HG03378 (cell line): ENCODE data around the gene WWOX.

ENCODE experiments used
- ATAC-seq: cut with Tn5 transposase; IDR thresholded peaks from one replicate; pipeline ENCODE4 v1.9.1; 2021; ENCODE audit warnings: mild to moderate bottlenecking, moderate library complexity; ENCODE audit not compliant: unreplicated experiment

The WWOX gene

DNA sequence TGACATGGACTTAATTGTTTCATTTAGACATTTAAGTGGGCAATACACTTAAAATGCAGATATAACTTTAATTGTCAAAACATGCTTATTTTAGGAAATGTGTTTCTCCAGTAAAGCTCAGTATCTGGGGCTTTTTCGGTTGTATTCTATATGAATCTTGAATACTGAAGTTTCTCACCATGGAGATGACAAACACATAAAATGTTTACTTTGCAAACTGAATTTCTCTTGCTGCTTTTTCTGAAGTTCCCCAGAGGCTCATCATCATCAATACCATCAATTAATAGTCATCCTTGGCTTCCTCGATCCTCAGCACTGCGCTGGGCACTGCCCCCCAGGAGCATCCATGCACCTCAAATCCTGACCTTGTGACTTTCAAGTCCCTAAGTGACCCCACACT, 227.3 kb downstream of the WWOX start:
- no peak for ATAC-seq

GRCh38 chr16:78331731-78332130, 232.3 kb downstream of the WWOX start:
- no peak for ATAC-seq

- no peak for ATAC-seq
Measured at GRCh38 chr16:78333808-78334207, 234.4 kb downstream of the WWOX start.

DNA sequence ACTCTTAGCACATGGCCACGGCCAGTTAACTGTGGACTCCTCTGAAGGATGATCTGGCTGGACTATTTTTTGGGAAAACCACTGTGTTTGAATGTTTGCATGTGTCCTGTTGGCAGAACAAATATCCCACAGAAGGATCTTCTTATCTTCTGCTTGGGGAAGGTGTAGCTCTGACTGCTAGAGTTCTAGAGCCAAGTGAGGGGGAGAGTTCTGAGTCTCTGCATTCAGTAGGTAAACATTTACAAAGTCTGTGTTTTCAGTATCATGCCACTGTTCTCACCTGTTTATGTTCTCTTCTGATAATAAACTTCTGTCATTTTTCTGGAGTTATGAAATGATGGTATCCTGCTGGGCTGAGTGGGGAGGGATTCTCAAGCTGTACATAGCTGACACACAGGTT, 241.1 kb downstream of the WWOX start:
- ATAC-seq = no peak

DNA sequence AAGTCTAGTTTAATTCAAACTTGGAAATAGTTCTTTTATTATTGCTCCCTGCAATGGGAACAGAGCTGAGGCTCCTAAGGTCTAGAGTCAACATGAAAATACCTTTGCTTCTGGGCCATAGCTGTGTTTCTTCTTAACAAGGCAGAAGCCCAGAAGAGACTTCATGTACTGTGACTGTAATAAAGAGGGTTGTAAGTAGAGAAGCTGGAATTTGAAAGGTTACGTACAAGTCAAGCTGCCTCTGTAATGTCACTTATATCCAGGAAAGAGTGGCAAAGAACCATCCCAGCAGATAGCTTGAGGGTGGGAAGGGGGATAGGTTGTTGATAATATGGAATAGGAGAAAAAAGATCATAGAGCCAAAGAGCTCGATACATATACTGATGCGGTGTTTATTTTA, 248.6 kb downstream of the WWOX start:
- no peak for ATAC-seq

- ATAC-seq = no peak
Measured at GRCh38 chr16:78348886-78349285, 249.4 kb downstream of the WWOX start.

GRCh38 chr16:78352184-78352583, 252.7 kb downstream of the WWOX start:
- ATAC-seq = no peak

- ATAC-seq = no peak
Measured at GRCh38 chr16:78353640-78354275, 254.3 kb downstream of the WWOX start.

GRCh38 chr16:78362524-78363135, 263.2 kb downstream of the WWOX start:
- ATAC-seq = no peak

- ATAC-seq = no peak
Measured at GRCh38 chr16:78363843-78364555, 264.5 kb downstream of the WWOX start.

DNA sequence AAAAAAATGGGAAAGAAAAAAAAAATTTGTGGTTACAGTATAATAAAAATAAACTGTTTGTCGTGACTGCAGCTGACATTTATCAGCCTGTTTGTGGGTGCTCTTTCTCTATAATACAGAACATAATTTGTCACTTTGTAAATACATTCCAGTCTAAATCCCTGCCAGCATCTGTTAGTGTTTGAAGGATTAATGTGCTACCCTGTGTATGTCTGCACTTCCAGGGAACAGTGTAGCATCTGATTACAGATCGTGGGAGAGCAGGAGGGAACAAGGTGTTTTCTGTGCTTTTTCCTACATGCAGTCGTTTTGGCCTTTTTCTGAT, 265.1 kb downstream of the WWOX start:
- no peak for ATAC-seq

GRCh38 chr16:78365366-78365765, 265.9 kb downstream of the WWOX start:
- ATAC-seq = no peak

DNA sequence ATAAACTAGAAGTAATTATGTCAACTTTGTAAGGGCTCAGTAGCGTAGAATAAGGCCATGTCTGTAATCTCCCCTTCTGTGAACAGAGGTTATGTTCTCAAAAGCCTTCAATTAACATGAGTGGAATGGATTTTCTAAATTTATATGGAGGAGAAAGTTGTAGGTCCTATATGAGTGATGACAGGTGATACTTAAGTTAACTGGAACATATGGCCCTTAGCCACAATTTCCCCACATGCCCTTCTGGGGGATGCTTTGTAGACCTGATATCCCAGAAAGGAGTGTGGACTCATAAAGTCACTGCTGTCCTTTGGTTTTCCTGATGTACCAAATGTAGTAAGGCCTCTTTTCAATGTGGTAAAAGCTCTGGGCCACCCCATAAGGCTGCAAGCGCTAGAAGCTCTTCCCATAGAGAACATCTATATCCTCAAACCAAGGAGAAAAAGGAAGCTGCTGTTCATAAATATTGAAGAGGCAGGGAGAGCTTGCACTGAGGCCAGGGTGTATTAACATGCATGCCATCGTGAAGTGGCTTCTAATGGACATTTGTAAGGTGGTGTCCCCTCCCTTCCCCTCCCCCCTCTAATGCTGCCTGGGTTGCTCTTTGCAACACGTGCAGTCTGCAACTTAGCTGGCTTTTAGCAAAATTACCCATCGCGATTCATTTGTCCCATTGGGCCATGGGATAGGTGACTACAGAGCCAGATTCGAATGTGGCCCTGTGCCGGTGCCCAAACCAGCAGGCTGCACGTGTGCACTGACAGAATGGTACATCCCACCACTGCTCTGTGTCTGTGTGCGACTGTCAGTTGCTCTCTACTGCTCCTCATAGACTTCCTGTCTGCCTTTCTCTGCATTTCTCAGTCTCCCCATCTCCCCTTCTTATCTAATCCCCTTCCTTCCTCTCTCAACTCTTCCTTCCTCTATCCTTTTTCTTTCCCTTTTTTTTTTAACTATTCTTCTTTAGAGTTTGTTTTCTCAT, 269.0 kb downstream of the WWOX start:
- ATAC-seq = no peak

DNA sequence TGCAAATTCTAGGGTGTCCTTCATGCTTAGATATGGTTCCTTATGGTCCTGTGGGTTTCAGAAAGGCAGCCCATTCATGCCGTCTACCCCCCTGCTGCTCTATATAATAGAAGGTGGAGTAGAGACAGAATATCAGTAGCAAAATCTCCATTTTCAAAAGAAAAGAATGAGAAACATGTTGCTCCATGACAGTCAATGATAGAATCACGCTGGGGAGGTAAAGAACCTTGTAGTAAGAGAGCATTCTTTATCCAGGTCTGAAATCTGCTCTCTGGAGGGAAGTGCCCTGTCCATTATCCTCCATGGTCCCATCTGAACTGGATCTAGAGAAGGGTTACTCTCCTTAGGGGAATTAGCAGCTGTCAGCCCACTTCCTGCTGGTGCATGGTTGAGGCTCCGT, 272.8 kb downstream of the WWOX start:
- no peak for ATAC-seq

- no peak for ATAC-seq
Measured at GRCh38 chr16:78375055-78375679, 275.7 kb downstream of the WWOX start.

DNA sequence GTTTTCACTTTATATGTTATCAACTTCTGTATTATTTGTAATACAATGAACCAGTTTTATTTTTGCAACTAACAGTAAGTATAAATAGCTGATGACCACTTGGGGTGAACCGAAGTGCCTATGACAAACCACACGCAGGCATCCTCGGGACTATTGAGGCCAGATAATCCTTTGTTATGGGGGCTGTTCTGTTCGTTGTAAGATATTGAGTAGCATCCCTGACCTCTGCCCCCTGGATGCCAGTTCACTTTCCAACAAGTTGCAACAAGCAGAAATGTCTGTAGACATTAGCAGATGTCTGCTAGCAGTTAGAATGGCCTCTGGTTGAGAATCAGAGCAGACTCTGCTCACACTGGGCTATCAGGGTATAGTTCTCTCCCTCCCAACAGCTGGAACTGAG, 277.0 kb downstream of the WWOX start:
- ATAC-seq = no peak

DNA sequence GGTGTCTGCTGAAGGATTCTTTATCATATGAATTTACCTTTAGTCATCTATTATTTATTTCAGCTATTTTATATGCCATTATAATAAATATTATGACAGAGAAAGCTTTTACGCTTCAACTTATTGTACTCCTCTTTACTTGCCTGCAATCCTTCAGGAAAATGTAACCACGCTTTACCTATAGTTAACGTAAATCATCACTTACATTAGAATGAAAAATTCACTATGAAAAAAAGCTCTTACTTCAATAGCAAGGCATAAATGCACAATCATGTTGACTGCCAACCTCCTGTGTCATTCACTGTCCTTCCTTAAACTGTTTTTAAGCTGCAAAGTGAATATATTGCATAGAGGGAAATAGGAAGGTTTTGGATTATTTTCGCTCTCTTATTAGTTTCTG, 277.9 kb downstream of the WWOX start:
- ATAC-seq = no peak

DNA sequence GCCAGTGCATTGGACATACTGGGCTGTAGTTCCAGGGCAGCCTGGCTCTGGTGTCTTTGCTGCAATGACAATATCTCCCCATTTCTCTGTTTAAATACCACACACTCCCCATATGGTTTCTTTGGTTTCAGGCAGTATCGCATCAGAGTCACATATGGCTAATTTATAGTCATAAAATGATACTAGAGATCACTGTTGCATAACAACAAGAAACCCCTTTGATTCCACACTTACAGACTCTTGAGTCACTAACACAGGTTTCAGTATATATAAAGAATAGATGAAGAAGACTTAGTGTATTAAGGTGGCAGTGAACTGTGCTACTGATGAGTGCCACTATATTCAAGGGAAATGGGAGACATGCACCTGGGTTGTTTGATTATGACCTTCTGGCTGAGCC, 281.6 kb downstream of the WWOX start:
- no peak for ATAC-seq

GRCh38 chr16:78383118-78383517, 283.7 kb downstream of the WWOX start:
- ATAC-seq = no peak

GRCh38 chr16:78385086-78385805, 285.8 kb downstream of the WWOX start:
- ATAC-seq = no peak
